Left kidney (tissue), 2 donors: ENCODE measurements around the gene ZNF436. TPM values are rescaled to one million over a fixed set of nuclear protein-coding genes. Genes with fewer than 3 reads are reported as not detected.
A peak's percentile ranks its signal among the peaks of the same experiment; 100 is the strongest.
"Not testable (repeated sequence)": the region's sequence is repeated elsewhere in the genome, so short reads cannot be mapped to it uniquely, and the experiment has no call there.

ENCODE experiments used
- DNase-seq: peaks from one replicate; pipeline ENCODE4 v3.0.0-alpha.2; 2013
- polyA plus RNA-seq: library from polyadenylated mRNA; unstranded; fragments of 120-200 nt; gene quantifications from one replicate; pipeline ENCODE4 v1.2.1, GENCODE V29; 2013; ENCODE audit not compliant: insufficient read length

The ZNF436 gene
- polyA plus RNA-seq, 1 donor, result 32.3 TPM

GRCh38 chr1:23394181-23394580, 24.5 kb upstream of the ZNF436 start:
- no peak for DNase-seq

- DNase-seq, result no peak
These were observed 24.1 kb upstream of the ZNF436 start for GRCh38 chr1:23393706-23394105.

GRCh38 chr1:23392125-23392855, 22.7 kb upstream of the ZNF436 start:
- no peak for DNase-seq

GRCh38 chr1:23389837-23390321, 20.2 kb upstream of the ZNF436 start:
- no peak for DNase-seq

- DNase-seq, result no peak
These were observed 17.9 kb upstream of the ZNF436 start for GRCh38 chr1:23387494-23387893.

- no peak for DNase-seq
These were observed 15.5 kb upstream of the ZNF436 start for GRCh38 chr1:23385119-23385621.

GRCh38 chr1:23384312-23385058, 14.8 kb upstream of the ZNF436 start:
- DNase-seq, result no peak

DNA sequence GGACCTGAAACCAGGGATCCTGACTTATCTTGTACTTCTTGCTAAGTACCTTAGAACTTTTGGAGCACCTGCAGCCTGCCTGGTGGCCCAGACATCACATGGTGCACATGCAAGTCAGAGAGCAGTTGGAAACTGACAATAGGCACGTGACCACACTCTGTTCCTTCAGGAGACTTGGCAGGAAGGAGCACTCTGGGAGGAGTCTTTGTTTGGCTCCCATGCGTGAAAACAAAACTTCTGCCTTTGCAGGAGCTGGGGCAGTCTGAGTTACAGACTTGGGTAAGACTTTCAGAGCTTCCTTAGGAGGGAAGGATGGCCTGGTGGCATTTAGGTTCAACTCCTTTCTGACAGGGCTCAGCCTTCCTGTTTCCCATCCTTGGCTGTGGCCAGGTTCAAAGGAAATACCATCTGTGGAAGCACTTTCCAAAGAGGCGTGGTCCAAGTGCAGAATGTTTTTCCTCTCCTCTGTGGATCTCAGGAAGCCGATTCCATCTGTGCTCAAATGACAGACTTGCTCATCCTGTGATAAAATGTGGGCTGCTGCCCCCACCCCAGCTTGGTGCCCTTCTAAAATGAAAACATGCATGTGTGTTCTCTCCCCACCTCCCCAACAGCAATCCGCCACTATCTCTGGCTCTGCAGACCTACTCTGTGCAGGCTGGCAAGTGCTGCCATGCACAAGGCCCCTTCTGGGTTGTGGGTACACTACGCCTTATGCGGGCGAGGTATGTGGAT, 14.1 kb upstream of the ZNF436 start:
- no peak for DNase-seq

DNA sequence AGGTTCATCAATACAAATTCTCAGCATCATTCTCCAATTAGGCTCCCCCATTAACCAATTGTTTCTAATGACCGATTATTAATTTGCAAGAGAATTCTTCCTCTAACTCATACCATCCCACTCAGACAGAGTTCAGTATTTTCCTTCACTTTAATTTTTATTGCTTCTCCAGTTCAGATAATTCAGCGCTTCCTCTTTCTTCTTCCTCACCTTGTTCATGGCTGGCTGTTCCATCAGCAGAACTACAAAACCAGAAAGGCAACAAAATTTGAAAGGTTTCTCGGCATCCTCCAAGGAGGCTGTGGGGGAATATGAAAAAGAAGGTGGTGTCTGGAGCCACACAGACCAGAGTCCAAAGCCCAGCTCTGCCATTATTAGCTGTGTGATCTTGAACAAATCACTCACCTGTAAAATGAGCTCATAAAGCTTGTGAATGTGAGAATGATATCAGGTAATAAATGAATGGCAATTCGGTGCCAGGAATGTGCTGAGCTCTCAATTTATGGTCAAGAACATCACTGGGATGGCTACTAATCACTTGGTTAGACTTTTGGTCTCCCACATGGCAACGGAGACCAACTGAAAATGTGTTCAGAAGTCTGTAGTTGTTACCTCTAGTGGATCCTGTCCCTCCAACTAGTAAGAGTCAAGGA, 11.7 kb upstream of the ZNF436 start:
- no peak for DNase-seq

- DNase-seq, result no peak
These were observed 11.1 kb upstream of the ZNF436 start for GRCh38 chr1:23380719-23381118.

DNA sequence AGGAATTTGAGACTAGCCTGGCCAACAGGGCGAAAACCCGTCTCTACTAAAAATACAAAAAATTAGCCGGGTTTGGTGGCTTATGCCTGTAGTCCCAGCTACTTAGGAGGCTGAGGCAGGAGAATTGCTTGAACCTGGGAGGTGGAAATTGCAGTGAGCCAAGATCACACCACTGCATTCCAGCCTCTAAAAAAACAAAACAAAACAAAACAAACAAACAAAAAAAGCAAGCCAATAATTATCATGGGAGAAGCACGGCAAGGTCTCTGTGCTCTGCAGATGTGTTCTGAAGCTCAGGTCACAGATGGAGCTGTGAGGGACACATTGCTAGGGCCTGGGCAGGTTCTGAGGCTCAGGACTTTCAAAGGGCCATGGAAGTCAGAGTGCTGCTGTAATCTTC, 10.6 kb upstream of the ZNF436 start:
- not testable (repeated sequence) for DNase-seq

DNA sequence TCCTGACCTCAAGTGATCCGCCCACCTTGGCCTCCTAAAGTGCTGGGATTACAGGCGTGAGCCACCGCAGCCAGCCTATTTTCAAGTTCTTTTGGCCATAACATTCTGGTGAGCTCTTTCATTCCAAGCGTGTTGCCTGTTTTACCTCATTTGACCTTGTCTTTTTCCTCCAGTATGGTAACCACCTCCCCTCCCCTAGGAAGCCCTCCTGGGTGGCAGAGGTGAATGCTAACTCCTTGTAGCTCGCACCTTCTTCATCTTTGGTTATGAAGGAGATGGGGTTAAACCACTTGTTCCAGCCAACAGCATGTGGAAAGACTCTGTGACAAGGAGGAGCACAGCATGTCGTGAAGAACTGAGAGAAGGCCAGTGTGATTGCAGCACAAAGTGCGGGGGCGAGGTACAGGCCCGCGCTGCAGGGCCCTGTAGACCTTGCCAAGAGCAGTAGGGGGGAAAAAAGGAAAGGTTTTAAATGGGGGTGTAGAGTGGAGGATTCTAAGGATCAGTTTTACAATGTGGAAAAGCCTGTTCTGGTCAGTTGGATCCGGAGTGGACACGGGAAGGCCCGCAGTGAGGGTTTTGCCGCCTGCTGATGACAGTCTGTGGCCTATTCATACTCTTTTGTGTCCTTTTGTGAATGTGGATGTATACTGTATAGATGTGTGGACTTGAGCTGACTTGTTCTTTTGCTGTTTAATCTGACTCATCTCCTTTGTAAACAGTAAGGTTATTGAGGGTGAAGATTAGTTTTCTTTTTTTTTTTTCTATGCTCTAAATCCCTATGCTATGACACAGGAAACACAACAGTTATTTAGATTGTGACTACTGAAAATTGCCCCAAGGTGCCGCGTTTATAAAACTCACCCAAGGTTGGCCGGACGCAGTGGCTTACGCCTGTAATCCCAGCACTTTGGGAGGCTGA, 7.5 kb upstream of the ZNF436 start:
- DNase-seq, result no peak

- not testable (repeated sequence) for DNase-seq
These were observed 4.6 kb upstream of the ZNF436 start for GRCh38 chr1:23374079-23374735.

DNA sequence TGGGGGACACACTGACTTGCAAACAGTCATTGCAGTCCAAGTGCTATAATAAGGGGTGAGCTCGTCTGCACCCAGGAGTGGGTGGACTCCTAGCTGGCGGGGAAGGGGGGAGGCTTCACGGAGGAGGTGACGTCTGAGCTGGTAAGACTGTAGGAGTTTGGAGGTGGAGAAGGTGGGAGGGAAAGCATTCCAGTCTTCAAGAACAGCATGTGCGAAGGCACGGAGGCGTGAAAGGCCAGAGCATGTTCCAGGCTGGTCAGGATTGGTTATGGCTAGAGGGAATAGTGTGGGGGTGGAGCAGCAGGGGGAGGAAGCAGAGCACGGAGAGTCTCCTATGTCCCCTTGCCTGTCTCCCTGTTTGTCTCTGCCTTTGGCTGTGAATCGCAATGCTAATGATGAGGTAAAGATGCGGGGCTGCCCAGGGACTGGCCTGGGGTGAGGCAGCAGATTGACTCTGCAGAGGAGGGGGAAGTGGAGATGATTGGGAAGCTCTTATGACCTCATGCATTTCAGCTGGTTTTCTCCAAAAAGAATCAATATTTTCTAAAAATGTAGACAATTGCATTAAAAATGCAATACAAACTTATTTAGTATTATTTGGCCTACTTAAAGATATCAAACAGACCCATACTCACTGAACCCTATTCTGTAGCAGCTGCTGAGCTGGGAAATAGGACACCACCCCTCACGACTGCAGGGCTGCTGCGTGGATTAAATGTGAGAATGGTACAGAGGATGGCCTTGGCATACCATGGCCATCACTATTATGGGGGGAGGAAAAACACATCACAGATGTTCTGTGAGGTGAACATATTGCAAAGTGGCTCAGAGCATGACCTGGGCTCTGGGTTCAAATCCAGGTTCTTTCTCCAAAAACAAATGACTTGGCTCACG, 2.6 kb upstream of the ZNF436 start:
- no peak for DNase-seq

- peak; percentile 72 for DNase-seq
These were observed 1.3 kb upstream of the ZNF436 start for GRCh38 chr1:23370709-23371584.

DNA sequence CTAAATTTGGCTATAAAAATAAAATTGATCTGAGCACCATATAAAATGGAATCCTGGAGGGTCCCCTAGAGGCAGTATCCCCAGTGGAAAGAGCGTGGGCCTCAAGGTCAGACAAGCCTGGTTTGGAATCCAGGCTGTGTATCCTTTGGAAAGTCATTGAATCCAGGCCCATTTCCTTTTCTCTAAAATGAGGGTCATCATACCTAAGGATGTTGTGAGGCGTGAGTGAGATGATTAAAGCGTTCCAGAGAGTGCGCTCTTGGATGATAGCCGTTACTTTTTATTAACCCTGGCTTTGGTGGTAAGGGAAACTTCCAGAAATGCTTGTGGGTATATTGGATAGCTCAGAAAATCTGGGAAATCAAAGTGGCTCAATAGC, 683 bp upstream of the ZNF436 start:
- DNase-seq, result no peak

GRCh38 chr1:23368562-23369334, 888 bp downstream of the ZNF436 start:
- DNase-seq, result peak; percentile 94
